Esophagus muscularis mucosa (tissue), 4 donors: Measurements from ENCODE around the gene SHISA6.

Source experiments
- CTCF ChIP-seq, 3 experiments: fragments of 200-600 bp in 2 of 3; fragments of 450-650 bp in 1 of 3; sonication (generic) in 2 of 3; IDR thresholded peaks; one replicate each; pipeline ENCODE4 v1.5.1; 2017 to 2019; ENCODE audit warnings: antibody characterized with exemption in 3 of 3, mild to moderate bottlenecking in 2 of 3, moderate library complexity in 1 of 3
- EP300 ChIP-seq: sonication (generic); formaldehyde crosslinking; IDR thresholded peaks from one replicate; pipeline ENCODE4 v1.6.1; 2017; ENCODE audit warnings: antibody characterized with exemption
- POLR2A ChIP-seq: fragments of 450-650 bp; IDR thresholded peaks from one replicate; pipeline ENCODE4 v1.6.1; 2017; ENCODE audit warnings: antibody characterized with exemption, moderate library complexity, mild to moderate bottlenecking, low read depth
- POLR2AphosphoS5 ChIP-seq, 2 donors: sonication (generic); formaldehyde crosslinking; IDR thresholded peaks; one replicate each; pipeline ENCODE4 v1.6.1; 2017; ENCODE audit warnings: antibody characterized with exemption in 2 of 2

- TF ChIP-seq CTCF (IDR thresholded peaks at IDR 0.05) (no peak), POLR2AphosphoS5 (IDR thresholded peaks at IDR 0.05) (no peak), POLR2A (no peak), EP300 (no peak)
Observed at GRCh38 chr17:11304568-11304967, 63.6 kb downstream of the SHISA6 start.
